Measurements from ENCODE around the gene MOB2.
"Not testable (repeated sequence)": the region's sequence is repeated elsewhere in the genome, so short reads cannot be mapped to it uniquely, and the experiment has no call there.

The MOB2 gene

DNA sequence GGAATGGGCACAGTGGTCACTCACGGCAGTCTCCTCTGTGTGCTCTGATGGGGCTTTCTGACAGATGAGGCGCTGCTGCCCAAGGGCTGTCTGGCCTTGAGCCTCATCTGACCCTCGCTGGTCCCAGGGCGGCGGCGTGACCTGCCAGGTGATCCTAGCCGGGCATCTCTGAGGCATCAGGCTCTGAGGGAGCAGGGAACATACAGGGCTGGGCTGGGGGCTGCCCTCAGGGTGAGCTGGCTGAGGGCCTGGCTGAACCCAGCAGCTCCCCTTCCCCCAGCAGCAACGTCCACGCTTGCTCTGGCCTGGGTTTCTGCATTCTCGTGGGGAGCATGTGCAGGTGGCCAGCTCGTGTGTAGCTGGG is 47.6 kb downstream of the MOB2 start:
- no peak for DNase-seq

DNA sequence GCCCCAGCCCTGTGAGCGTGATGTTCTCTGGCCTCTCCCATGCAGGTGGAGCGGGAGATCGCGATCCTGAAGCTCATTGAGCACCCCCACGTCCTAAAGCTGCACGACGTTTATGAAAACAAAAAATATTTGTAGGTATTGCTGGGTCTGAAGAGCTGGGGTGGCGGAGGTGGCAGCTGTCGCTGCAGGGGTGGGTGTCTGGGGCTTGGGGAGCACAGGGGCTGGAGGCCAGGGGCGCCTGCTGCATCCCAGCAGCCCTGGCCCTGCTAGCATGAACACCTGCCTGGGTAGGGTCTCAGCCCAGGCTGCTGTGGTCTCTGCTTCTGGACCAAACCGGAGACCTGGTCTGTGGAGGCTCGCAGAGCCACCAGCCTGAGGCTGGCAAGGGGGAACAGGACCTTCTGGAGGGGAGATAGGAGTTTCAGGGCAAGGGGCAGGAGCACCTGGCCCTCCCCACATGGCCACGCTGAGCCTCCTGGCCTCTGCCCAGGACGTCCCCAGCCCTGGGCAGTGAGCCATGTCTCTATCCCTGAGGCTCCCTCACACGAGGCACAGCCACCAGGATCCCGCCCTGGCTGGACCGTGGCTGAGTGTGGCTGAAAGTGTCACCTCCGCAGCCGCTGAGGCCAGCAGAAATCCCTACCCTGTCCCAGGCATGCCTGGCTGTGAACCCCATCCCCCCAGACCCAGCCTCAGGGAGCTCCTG is 48.2 kb downstream of the MOB2 start:
- DNase-seq: no peak

DNA sequence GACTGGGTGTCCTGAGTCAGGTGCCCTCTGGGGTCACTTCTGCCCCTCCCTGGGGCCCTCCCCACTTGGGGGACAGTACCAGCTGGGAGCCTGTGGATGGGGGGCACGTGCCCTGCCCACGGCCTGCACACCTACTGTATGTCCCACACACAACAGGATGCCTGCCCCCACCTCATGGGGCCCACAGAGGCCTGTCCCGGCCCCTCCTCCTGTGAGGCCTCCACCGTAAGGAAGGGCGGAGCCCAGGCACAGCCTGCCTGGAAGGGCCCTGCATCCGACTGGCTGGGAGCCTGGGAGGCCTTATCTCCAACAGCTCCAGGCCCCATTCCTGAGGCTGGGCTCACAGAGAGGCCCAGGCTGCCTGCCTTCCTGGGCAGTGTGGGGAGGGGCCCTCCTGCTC is 49.1 kb downstream of the MOB2 start:
- peak; percentile 8 for DNase-seq

DNA sequence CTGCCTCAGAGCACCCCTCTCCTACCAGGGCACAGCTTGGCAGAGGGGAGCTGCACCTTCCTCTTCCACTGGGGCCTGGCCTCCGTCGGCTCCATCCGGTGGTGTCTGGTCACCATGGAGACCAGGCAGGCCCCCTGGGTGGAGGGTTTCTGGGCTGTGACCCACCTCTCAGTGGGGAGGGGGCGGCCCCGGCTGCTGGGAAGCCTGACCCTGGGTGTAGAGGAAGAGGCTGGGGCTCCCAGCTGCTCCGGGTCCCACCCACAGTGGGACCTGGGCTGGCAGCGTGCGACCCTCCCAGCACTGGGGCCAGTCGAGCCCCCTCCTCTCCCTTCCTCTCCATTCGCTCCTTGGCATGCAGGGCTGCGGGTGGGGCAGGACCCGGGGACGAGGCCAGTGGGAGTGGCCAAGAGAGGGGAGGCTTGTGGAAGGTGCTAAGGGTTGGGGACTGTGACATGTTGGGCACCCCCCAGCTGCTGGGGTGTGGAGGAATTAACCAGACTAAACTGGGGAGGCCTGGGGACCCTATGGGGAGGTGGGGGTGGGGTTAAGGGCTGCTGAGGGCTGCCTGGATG is 50.0 kb downstream of the MOB2 start:
- DNase-seq: no peak

DNA sequence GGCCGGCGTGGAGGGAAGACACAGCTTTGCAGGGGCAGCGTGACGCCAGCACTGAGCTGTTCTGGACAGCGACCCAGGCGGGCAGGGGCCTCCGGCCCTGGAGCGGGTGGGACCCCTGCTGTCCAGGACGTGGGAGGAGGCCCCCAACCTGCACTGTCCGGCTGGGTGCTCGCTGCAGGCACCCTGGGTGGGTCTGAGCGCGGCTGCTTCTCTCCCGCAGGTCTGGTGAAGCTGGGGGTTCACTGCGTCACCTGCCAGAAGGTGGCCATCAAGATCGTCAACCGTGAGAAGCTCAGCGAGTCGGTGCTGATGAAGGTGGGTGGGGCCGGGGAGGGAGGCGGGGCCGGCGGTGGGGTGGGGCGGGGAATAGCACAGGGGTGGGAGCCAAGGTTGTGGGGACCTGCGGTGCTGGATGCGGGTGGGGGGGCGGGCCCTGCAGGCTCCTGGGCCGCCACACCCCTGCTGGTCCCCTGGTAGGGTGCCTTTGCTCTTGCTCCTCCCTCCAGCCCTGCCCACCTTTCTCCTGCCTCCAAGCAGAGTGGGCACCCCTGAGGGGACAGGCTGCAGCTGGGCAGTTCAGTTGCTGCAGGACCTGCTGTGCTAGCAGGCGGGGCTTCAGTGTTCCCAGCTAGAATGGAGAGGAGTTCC is 50.6 kb downstream of the MOB2 start:
- DNase-seq: no peak

DNA sequence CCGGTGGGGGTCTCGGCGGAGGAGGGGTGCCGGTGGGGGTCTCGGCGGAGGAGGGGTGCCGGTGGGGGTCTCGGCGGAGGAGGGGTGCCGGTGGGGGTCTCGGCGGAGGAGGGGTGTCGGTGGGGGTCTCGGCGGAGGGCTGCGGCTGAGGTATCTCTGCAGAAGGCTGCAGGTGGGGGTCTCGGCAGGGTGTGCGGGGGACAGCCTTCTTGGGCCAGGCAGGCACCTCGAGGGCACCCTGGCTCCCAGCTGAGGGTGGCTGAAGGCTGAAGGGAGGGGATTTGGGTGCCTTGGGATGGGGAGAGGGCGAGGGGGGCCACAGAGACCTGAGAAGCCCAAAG is 51.1 kb downstream of the MOB2 start:
- DNase-seq: not testable (repeated sequence)

DNA sequence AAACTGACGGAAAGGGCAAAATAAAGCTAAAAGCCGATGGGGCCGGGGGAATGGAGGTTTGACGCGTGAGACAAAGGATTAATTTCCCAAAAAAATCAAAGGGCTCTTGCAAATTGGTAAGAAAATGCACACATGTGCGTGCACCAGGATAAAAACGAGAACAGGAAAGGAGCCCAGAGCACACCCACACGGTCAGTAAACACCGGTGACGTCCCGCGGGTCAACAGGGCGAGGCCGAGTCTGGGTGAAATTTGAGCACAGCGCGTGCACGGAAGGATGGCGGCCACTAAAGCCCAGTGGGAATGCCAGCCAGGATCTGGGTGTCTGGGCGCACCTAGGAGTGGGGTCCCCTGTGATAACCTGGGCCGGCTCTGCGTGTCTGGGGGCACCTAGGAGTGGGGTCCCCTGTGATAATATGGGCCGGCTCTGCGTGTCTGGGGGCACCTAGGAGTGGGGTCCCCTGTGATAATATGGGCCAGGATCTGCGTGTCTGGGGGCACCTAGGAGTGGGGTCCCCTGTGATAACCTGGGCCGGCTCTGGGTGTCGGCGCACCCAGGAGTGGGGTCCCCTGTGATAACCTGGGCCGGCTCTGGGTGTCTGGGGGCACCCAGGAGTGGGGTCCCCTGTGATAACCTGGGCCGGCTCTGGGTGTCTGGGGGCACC is 52.5 kb downstream of the MOB2 start:
- DNase-seq: no peak

DNA sequence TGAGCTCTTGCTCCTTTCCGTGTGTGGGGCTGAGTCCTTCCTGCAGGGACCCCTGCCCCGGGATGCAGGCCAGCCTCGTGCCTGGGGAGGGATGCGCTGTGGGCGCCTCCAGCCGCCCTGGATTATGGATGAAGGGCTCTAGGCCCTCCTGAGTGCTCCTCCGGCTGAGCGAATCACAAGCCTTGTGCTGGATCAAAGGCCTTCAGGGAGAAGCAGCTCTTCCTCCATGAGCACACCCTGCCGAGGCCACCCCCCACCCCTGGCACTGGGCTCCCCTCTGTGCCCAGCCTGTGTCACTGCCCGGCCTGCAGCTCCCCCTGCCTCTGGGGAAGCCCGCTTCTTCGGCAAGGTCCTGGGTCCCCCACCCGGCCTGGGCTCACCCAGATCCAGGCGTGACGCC is 53.0 kb downstream of the MOB2 start:
- DNase-seq: no peak

DNA sequence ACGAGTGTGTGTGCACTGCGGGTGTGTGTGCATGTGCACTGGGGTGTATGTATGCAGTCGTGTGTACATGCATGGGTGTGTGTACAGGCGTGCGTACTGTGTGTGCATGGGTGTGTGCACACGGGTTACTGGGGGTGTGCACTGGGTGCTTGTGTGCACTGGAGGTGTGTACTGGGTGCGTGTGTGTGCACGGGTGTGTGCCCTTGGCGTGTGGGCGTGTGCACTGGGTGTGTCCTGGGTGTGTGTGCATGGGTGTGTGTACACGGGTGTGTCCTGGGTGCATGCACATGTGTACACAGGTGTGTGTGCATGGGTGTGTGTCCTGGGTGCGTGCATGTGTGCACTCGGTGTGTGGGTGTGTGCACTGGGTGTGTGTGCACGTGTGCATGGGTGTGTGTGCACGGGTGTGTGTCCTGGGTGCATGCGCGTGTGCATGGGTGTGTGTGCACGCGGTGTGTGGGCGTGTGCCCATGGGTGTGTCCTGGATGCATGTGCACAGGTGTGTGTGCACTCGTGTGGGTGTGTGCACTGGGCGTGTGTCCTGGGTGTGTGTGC is 57.7 kb downstream of the MOB2 start:
- no peak for DNase-seq

DNA sequence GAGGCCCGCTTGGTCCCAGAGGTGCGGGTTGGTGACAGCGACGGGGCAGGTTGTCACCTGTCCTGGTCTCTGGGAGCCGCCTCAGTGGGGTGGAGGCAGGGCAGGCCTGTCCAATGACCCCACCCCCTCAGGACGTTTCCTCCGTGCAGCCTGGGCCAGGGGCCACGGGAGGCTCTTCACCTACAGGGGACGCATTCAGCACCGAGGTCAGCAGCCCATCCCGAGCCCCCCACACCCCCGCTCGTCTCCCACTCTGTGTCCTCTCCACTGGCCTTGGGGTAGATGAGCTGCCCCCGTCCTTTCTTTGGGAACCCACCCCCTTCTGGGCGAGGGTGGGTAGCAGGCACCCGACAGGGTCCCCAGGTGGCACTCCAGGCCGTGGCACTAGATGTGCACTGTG is 61.1 kb downstream of the MOB2 start:
- DNase-seq: no peak

DNA sequence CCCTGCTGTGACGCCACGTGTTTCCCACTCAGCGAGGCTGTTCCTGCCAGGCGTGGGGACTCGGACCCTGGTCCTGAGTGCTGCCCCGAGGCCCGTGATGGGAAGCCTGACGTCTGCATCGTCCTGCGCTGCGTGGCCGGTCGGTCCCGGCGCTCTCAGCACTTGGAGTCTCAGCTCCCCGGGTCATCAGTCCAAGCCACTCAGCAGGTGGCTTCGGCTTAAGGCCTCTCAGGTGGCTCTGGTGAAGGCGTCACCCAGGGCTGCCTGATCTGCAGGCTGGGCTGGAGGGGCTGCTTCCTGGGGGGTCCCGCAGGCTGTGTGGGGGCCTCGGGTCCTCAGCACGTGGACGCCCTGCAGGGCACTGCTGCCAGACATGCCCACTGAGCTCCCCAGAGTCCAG is 61.6 kb downstream of the MOB2 start:
- DNase-seq: no peak

DNA sequence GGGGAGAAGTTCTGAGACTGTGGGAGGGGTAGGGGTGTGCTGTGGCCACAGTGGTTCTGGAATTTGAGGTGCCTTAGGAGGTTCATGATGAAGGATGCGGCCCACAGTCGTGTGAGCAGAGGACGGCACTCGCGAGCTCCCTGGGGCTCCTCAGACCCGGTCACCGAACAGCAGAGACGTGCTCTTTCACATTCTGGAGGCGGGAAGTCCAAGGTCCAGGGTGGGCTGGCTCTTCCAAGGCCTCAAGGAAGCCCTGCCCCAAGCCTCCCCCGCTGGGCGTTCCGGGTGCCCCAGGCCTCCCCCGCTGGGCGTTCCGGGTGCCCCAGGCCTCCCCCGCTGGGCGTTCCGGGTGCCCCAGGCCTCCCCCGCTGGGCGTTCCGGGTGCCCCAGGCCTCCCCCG is 63.2 kb downstream of the MOB2 start:
- not testable (repeated sequence) for DNase-seq

DNA sequence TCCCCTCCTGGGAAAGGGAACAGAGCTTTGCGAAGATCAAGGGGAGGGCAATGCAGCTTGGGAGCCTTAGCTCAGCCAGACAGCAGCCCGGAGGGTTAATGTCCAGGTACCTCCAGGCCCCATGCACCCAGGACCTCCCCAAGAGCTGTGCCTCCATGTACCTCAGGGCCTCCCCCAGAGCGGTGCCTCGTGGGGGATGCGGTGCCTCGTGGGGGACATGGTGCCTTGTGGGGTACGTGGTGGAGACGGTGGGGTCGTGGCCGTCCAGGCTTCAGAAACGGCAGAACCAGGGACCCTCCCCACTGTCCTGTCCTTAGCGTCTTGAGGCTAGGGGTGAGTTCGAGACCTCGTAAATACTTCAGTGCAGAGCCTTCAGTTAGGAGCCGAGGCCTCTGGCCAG is 63.6 kb downstream of the MOB2 start:
- DNase-seq: no peak

DNA sequence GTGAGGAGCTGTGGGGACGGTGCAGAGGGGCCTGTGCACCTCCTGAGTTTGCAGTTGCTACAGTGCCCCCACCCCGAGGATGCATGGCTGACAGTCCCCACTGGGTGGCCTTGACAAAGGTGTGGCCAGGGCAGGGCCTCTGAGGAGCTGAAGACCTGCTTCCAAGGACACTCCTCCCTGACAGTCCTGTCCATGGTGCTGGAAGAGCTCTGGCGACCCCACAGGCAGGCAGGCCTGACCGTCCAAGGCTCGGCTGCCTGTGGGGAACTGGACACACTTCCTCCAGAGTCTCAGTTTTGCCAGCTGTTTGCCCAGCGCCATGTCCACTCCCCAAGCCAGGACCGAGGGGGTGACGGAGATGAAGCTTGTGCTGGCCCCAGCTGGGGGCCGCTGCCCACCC is 64.1 kb downstream of the MOB2 start:
- no peak for DNase-seq

DNA sequence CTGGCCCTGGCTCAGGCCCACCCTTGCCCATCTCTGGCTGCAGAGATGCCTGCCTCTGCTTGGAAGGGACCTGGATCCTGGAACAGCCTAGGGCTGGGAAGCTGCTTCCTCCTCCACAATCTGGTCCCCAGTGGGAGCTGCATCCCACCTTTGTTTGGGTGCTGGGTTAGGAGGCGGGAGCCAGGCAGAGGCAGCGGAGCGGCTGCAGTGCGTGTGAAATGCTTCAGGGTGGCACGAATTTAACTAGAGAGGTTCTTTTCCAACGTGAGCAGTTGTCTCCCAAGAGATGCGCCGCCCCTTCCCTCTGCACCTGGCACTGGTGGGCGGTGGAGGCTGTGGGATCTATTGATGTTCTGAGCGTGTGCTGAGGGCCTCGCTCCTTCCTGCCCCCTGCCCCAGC is 65.3 kb downstream of the MOB2 start:
- no peak for DNase-seq

DNA sequence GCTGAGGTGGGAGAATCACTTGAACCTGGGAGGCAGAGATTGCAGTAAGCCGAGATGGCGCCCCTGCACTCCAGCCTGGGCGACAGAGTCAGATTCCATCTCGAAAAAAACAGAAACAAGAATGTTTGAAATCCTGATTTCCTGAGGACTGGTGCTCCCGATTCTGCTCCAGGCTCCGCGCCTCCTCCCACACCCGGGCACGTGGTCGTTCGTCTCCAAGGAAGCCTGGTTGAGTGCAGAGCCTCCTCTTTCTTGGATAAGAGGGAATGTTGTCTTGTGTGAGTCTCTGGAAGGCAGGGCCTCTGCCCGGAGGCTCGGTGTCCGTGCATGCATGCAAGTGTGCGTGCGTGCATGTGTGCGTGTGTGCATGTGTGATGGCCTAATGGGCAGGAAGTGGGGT is 66.8 kb downstream of the MOB2 start:
- DNase-seq: no peak
